T-helper 1 cell treated with Interleukin-12 subunit alpha and Interleukin-12 subunit beta and Interleukin-4 antibody, amounts not matched to agents 30 ng/mL and 1 ng/mL, for 36 hours (primary cell): ENCODE measurements around the gene GLI1. TPM values are rescaled to one million over a fixed set of nuclear protein-coding genes. Genes with fewer than 3 reads are reported as not detected.

Source experiments
- intact Hi-C: fragments of 100-400 bp; cut with micrococcal nuclease; formaldehyde crosslinking; loops from one replicate; pipeline ENCODE4 v1.15.1; 2024
- total RNA-seq: library from RNA; stranded (reverse); gene quantifications from 2 replicates; pipeline ENCODE4 v1.2.3, GENCODE V29; 2022

The GLI1 gene
- total RNA-seq, 1 donor from 2014 or later = 0.51 TPM

GRCh38 chr12:57459055-57459749 is 383 bp upstream of the GLI1 start:
- intact Hi-C loops = loop anchor here (1.0 to 5.0 kb wide), 11 partner anchors 17 to 397 kb away; partner anchors contain the start of genes B4GALNT1, DCTN2, MBD6 and OS9

GRCh38 chr12:57460468-57460784 is 841 bp downstream of the GLI1 start:
- intact Hi-C loops = no loop called here

GRCh38 chr12:57460841-57461275 is 1.3 kb downstream of the GLI1 start:
- intact Hi-C loops = no loop called here

- intact Hi-C loops = no loop called here
Measured at GRCh38 chr12:57461276-57461916, 1.8 kb downstream of the GLI1 start.

GRCh38 chr12:57461917-57462250 is 2.3 kb downstream of the GLI1 start:
- intact Hi-C loops = loop anchor here (1.0 to 2.0 kb wide), 2 partner anchors 247 to 383 kb away; no protein-coding TSS in a partner anchor

GRCh38 chr12:57462251-57462911 is 2.8 kb downstream of the GLI1 start:
- intact Hi-C loops = loop anchor here (1.0 to 2.0 kb wide), 2 partner anchors 248 to 383 kb away; no protein-coding TSS in a partner anchor

- intact Hi-C loops = loop anchor here (1.0 to 2.0 kb wide), 2 partner anchors 248 to 384 kb away; no protein-coding TSS in a partner anchor
Measured at GRCh38 chr12:57462912-57463253, 3.3 kb downstream of the GLI1 start.

GRCh38 chr12:57464569-57464968 is 5.0 kb downstream of the GLI1 start:
- intact Hi-C loops = no loop called here

GRCh38 chr12:57465030-57465746 is 5.6 kb downstream of the GLI1 start:
- intact Hi-C loops = no loop called here

- intact Hi-C loops = no loop called here
Measured at GRCh38 chr12:57465747-57466505, 6.3 kb downstream of the GLI1 start.

- intact Hi-C loops = no loop called here
Measured at GRCh38 chr12:57467212-57467874, 7.8 kb downstream of the GLI1 start.

GRCh38 chr12:57467915-57468314 is 8.3 kb downstream of the GLI1 start:
- intact Hi-C loops = no loop called here

- intact Hi-C loops = no loop called here
Measured at GRCh38 chr12:57469296-57470164, 9.9 kb downstream of the GLI1 start.

GRCh38 chr12:57470286-57470969 is 10.8 kb downstream of the GLI1 start:
- intact Hi-C loops = no loop called here

GRCh38 chr12:57470970-57471656 is 11.5 kb downstream of the GLI1 start:
- intact Hi-C loops = no loop called here

- intact Hi-C loops = no loop called here
Measured at GRCh38 chr12:57471661-57472060, 12.1 kb downstream of the GLI1 start.

- intact Hi-C loops = no loop called here
Measured at GRCh38 chr12:57472391-57472790, 12.8 kb downstream of the GLI1 start.

- intact Hi-C loops = no loop called here
Measured at GRCh38 chr12:57473392-57473791, 13.8 kb downstream of the GLI1 start.
